GM23338 (cell line): Measurements from ENCODE around the gene MLLT1. TPM values are rescaled to one million over a fixed set of nuclear protein-coding genes. Genes with fewer than 3 reads are reported as not detected.

Source experiments
- ATAC-seq: fragments of 200-7000 bp; cut with Tn5 transposase; 3 replicates; pipeline ENCODE4 v1.9.1; 2020
- DNase-seq: peaks from one replicate; pipeline ENCODE4 v3.0.0-alpha.2; 2015; ENCODE audit warnings: low spot score
- H2AFZ ChIP-seq: fragments of 200-600 bp; sonication (generic); 2 replicates; pipeline ENCODE4 v1.8.0; 2016; ENCODE audit warnings: antibody characterized with exemption, mild to moderate bottlenecking, moderate library complexity
- H3F3A ChIP-seq: fragments of 200-600 bp; sonication (generic); replicated peaks from 2 replicates; pipeline ENCODE4 v1.8.0; 2017; ENCODE audit warnings: antibody characterized with exemption, mixed run types, low read depth
- H3K27ac ChIP-seq: fragments of 200-600 bp; sonication (generic); 2 replicates; pipeline ENCODE4 v1.6.1; 2016; ENCODE audit warnings: low read depth
- H3K27me3 ChIP-seq: fragments of 200-600 bp; sonication (generic); 2 replicates; pipeline ENCODE4 v1.8.0; 2016; ENCODE audit warnings: mild to moderate bottlenecking, mixed run types, moderate library complexity; ENCODE audit not compliant: insufficient read depth
- H3K36me3 ChIP-seq: fragments of 200-600 bp; sonication (generic); 2 replicates; pipeline ENCODE4 v1.8.0; 2016; ENCODE audit warnings: mild to moderate bottlenecking; ENCODE audit not compliant: insufficient read depth
- H3K4me1 ChIP-seq: fragments of 200-600 bp; sonication (generic); 2 replicates; pipeline ENCODE4 v1.8.0; 2016; ENCODE audit warnings: mild to moderate bottlenecking, moderate library complexity; ENCODE audit not compliant: insufficient read depth
- H3K4me2 ChIP-seq: fragments of 200-600 bp; sonication (generic); 2 replicates; pipeline ENCODE4 v1.7.1; 2017; ENCODE audit warnings: mixed run types
- H3K4me3 ChIP-seq: fragments of 200-600 bp; sonication (generic); 2 replicates; pipeline ENCODE4 v1.6.1; 2016; ENCODE audit warnings: mixed run types
- H3K79me2 ChIP-seq: fragments of 200-600 bp; sonication (generic); replicated peaks from 2 replicates; pipeline ENCODE4 v1.8.0; 2017; ENCODE audit warnings: mild to moderate bottlenecking; ENCODE audit not compliant: insufficient read depth
- H3K9me2 ChIP-seq: fragments of 200-600 bp; sonication (generic); 2 replicates; pipeline ENCODE4 v1.8.0; 2017; ENCODE audit not compliant: insufficient read depth
- H4K20me1 ChIP-seq: fragments of 200-600 bp; sonication (generic); replicated peaks from 2 replicates; pipeline ENCODE4 v1.8.0; 2017; ENCODE audit warnings: mild to moderate bottlenecking; ENCODE audit not compliant: insufficient read depth
- H3K27ac Mint-ChIP-seq: 2 replicates; pipeline ENCODE4 v1.8.0; 2020; ENCODE audit warnings: inconsistent platforms, mild to moderate bottlenecking, moderate library complexity, mixed read lengths
- H3K27me3 Mint-ChIP-seq: 3 replicates; pipeline ENCODE4 v1.8.0; 2022; ENCODE audit warnings: low read depth, mild to moderate bottlenecking, moderate library complexity, mixed read lengths, inconsistent platforms; ENCODE audit not compliant: insufficient read depth, poor library complexity
- H3K36me3 Mint-ChIP-seq: 3 replicates; pipeline ENCODE4 v1.8.0; 2021; ENCODE audit warnings: low read depth, mild to moderate bottlenecking, inconsistent platforms, moderate library complexity, mixed read lengths
- H3K4me1 Mint-ChIP-seq: 3 replicates; pipeline ENCODE4 v1.8.0; 2020; ENCODE audit warnings: mild to moderate bottlenecking, inconsistent platforms, mixed read lengths
- H3K4me3 Mint-ChIP-seq: 3 replicates; pipeline ENCODE4 v1.8.0; 2021; ENCODE audit warnings: moderate library complexity, mild to moderate bottlenecking, inconsistent platforms, mixed read lengths
- H3K9me3 Mint-ChIP-seq: 3 replicates; pipeline ENCODE4 v1.8.0; 2020; ENCODE audit warnings: moderate library complexity, mild to moderate bottlenecking, inconsistent platforms, mixed read lengths
- CREB1 ChIP-seq: fragments of 250-450 bp; sonication (Bioruptor Pico); IDR thresholded peaks from 2 replicates; pipeline ENCODE4 v1.5.0; 2020; ENCODE audit warnings: low read depth, mild to moderate bottlenecking, moderate library complexity
- EZH2phosphoT487 ChIP-seq: fragments of 200-600 bp; sonication (generic); IDR thresholded peaks from one replicate; pipeline ENCODE4 v1.8.1; 2018; ENCODE audit warnings: antibody characterized with exemption; ENCODE audit not compliant: unreplicated experiment
- JUNB ChIP-seq: IDR thresholded peaks from one replicate; pipeline ENCODE4 v1.6.1; 2016; ENCODE audit warnings: antibody characterized with exemption; ENCODE audit not compliant: unreplicated experiment
- STAT1 ChIP-seq: IDR thresholded peaks from one replicate; pipeline ENCODE4 v1.6.1; 2016; ENCODE audit warnings: antibody characterized with exemption; ENCODE audit not compliant: unreplicated experiment
- ZNF114 ChIP-seq: fragments of 250-450 bp; sonication (Bioruptor Pico); IDR thresholded peaks from 2 replicates; pipeline ENCODE4 v1.5.0; 2020; ENCODE audit warnings: mild to moderate bottlenecking, moderate library complexity
- ZNF331 ChIP-seq: fragments of 250-450 bp; sonication (Bioruptor Pico); IDR thresholded peaks from 2 replicates; pipeline ENCODE4 v1.5.0; 2020; ENCODE audit warnings: low read depth, mild to moderate bottlenecking, moderate library complexity
- ZNF462 ChIP-seq: fragments of 250-450 bp; sonication (Bioruptor Pico); IDR thresholded peaks from 2 replicates; pipeline ENCODE4 v1.5.0; 2020; ENCODE audit warnings: mild to moderate bottlenecking, moderate library complexity
- polyA plus RNA-seq: library from polyadenylated mRNA; unstranded; fragments of >200 nt; fragmentation: Nextera tagmentation; extraction: Ambion mirVana; gene quantifications from 2 replicates; pipeline ENCODE4 v1.2.1, GENCODE V29; 2016
- total RNA-seq: library from RNA; depleted of rRNA; stranded (reverse); fragments of >200 nt; shearing (Covaris generic); gene quantifications from 2 replicates; pipeline ENCODE4 v1.2.3, GENCODE V29; 2014

Gene MLLT1
- total and polyA plus RNA-seq, 2 experiments from 2014 or later: 17.8 to 23.4 TPM

GRCh38 chr19:6210721-6211600, 68.8 kb downstream of the MLLT1 start:
- no peaks in the 10 kb centered on the region for H3K4me1 ChIP-seq
- DNase-seq (no peak), ATAC-seq (no peak)
- TF ChIP-seq ZNF462 (CRISPR knock-in tag) (no peak), ZNF114 (CRISPR knock-in tag) (no peak), ZNF331 (CRISPR knock-in tag) (no peak), EZH2phosphoT487 (no peak), CREB1 (CRISPR knock-in tag) (no peak), STAT1 (no peak), JUNB (no peak)
- H3F3A ChIP-seq: no peaks in the 10 kb centered on the region
- 0 out of 2 replicates have a peak, but pooled peaks cover 3% of the 10 kb centered on the region for H3K9me2 ChIP-seq
- H3K79me2 ChIP-seq: no peaks in the 10 kb centered on the region
- H3K4me2 ChIP-seq: no peak overlapping the region
- H3K4me1 Mint-ChIP-seq: peaks cover 2% of the 10 kb centered on the region; the same call in 1 of the 3 replicates
- no peaks in the 10 kb centered on the region for H3K27me3 ChIP-seq
- H3K27ac Mint-ChIP-seq: peak overlapping the region; percentile 52; the same call in 1 of the 2 replicates
- H3K27me3 Mint-ChIP-seq: peaks cover 7% of the 10 kb centered on the region
- H3K4me3 ChIP-seq: no peak overlapping the region
- no peaks in the 10 kb centered on the region for H3K36me3 ChIP-seq
- no peaks in the 10 kb centered on the region for H3K9me3 Mint-ChIP-seq
- H3K27ac ChIP-seq: no peak overlapping the region
- no peaks in the 10 kb centered on the region for H4K20me1 ChIP-seq
- no peak overlapping the region for H3K4me3 Mint-ChIP-seq
- peaks cover 7% of the 10 kb centered on the region; the same call in 2 of the 3 replicates for H3K36me3 Mint-ChIP-seq
- no peak overlapping the region for H2AFZ ChIP-seq
